Memory B cell (primary cell): ENCODE measurements around the gene PHF21A.
"Not testable (repeated sequence)": the region's sequence is repeated elsewhere in the genome, so short reads cannot be mapped to it uniquely, and the experiment has no call there.

Experiments
- ATAC-seq: fragments of 150-1000 bp; cut with Tn5 transposase; 2 replicates; pipeline ENCODE4 v1.10.0; 2021; ENCODE audit warnings: low read depth, mild to moderate bottlenecking, moderate library complexity
- DNase-seq, 2 donors: peaks; one replicate each; pipeline ENCODE4 v3.0.0; 2022; ENCODE audit warnings: low spot score in 2 of 2
- H3K27ac Mint-ChIP-seq: one replicate; pipeline ENCODE4 v1.8.0; 2022; ENCODE audit warnings: mild to moderate bottlenecking, moderate library complexity, mixed read lengths
- H3K27me3 Mint-ChIP-seq: one replicate; pipeline ENCODE4 v1.8.0; 2022; ENCODE audit warnings: mixed read lengths
- H3K36me3 Mint-ChIP-seq: one replicate; pipeline ENCODE4 v1.8.0; 2022; ENCODE audit warnings: mild to moderate bottlenecking, mixed read lengths
- H3K4me1 Mint-ChIP-seq: one replicate; pipeline ENCODE4 v1.8.0; 2022; ENCODE audit warnings: mixed read lengths
- H3K4me3 Mint-ChIP-seq: one replicate; pipeline ENCODE4 v1.8.0; 2022; ENCODE audit warnings: mild to moderate bottlenecking, moderate library complexity, mixed read lengths
- H3K9me3 Mint-ChIP-seq: one replicate; pipeline ENCODE4 v1.8.0; 2022; ENCODE audit warnings: mixed read lengths

The PHF21A gene

DNA sequence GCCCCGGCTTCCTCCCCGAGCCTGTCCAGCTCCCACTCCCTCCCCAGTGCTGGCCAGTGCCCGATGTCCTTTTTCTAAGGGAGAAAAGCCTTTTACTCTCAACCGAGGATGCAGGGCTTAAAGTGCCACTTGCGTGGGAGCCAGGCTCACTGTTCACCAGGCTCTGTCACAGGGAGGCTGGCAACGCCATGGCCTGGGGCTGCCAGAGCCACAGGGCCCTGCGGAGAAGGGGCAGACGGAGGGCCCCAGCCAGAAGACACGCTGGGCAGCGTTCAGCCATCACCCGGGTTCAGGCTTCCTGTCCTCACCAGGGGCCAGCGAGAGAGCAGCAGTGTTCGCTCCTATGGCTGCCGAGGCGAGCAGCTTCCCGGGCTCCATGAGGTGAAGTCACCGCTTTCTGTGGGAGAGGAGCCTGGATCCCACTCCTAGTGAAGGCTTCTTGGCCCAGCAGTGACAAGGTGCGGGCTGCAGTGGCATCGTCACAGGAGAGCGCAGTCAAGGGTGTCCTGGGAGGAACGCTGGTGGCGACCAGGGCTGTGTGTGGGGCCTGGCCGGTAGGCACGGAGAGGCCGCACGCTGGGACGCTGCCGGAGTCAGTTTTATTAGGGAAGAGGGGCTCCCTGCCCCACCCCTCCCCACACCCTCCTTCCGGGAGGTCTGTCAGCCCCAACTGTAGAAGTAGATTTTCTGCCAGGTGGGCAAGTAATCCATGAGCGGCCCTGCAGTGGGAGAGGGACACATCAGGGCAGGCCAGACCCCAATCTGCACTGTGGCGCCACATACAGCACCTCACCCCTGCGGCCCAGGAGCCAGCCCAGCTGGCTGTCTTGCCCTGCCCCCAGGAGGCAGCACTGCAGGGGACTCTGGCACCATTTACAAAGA lies 211.4 kb downstream of the PHF21A start:
- ATAC-seq (no peak), DNase-seq (no peak)
- no peak overlapping the region for H3K4me3 Mint-ChIP-seq
- H3K36me3 Mint-ChIP-seq: peaks cover 26% of the 10 kb centered on the region
- H3K9me3 Mint-ChIP-seq: no peaks in the 10 kb centered on the region
- H3K27ac Mint-ChIP-seq: no peak overlapping the region
- peaks cover 15% of the 10 kb centered on the region for H3K4me1 Mint-ChIP-seq
- H3K27me3 Mint-ChIP-seq: no peaks in the 10 kb centered on the region

DNA sequence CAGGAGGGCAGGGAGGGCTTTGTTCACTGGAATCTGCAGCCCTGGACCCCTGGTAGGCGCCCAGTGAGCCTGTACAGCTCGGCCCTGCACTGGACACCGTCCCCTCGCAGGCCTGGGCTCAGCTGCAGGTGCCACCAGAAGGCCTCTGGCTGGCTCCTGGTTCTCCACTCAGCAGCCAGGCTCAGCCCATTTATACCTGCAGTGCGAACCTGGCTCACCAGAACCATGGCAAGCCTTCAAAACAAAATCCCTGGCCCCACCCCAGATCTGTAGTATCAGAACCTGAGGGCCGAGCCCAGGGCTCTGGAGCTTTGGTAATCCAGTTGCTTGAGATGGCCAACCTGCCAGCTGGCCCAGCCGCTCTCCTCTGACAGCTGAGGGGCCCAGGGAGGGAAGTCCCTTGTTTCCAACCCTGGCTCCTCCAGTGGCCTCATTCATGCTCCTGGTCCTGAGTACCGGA lies 213.3 kb downstream of the PHF21A start:
- no peaks in the 10 kb centered on the region for H3K9me3 Mint-ChIP-seq
- ATAC-seq: no peak
- peaks cover 12% of the 10 kb centered on the region for H3K4me1 Mint-ChIP-seq
- H3K4me3 Mint-ChIP-seq: no peak overlapping the region
- DNase-seq: no peak
- no peaks in the 10 kb centered on the region for H3K27me3 Mint-ChIP-seq
- H3K27ac Mint-ChIP-seq: no peak overlapping the region
- peaks cover 19% of the 10 kb centered on the region for H3K36me3 Mint-ChIP-seq

DNA sequence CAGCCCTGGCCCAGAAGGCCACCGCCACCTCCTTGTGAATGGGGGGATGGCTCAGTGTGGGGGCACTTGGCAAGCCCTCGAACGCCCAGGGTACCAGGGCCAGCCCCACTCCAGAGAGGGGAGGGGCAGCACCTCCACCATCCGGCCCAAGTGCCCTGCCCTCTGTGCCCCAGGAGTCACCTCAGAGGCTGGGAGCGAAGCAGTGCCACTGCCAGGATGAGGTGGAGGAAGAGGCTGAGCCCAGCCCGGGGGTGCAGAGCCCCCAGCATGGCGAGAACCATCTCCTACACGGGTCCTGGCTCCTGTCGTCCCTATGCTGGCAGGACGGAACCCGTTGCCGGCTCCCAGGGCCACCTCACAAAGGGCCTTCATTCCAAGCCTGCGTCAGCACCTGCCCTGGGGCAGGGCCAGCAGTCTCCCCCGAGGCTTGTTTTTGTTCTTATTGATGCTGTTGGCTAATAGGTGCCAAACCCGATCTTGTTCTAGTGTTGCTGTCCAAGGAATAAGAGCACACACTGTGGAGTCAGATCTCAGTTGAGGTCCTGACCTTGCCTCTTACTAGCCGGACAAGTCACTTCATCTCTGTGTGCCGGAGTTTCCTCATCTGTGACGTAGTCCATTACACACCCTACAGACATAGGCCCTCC lies 214.2 kb downstream of the PHF21A start, which contains the start of gene FREY1:
Gene FREY1 (minus strand): TSS at position 307 of the 647 bp plus-strand sequence. CDS start 26 bp downstream, at position 281.
- peaks cover 12% of the 10 kb centered on the region for H3K4me1 Mint-ChIP-seq
- peak within 1 kb of the TSS; percentile 35 for H3K27ac Mint-ChIP-seq
- no peak within 1 kb of the TSS for H3K4me3 Mint-ChIP-seq
- ATAC-seq (no peak), DNase-seq (no peak)
- peaks cover 19% of the 10 kb centered on the region for H3K36me3 Mint-ChIP-seq
- no peaks in the 10 kb centered on the region for H3K27me3 Mint-ChIP-seq
- H3K9me3 Mint-ChIP-seq: no peaks in the 10 kb centered on the region

- Mint-ChIP-seq H3K27ac (no peak overlapping the region), H3K27me3 (no peaks in the 10 kb centered on the region), H3K36me3 (peaks cover 12% of the 10 kb centered on the region), H3K4me3 (no peak overlapping the region), H3K9me3 (no peaks in the 10 kb centered on the region), H3K4me1 (peaks cover 14% of the 10 kb centered on the region)
- DNase-seq (no peak), ATAC-seq (peak; percentile 23)
These were observed 215.1 kb downstream of the PHF21A start for GRCh38 chr11:45906096-45906682.

DNA sequence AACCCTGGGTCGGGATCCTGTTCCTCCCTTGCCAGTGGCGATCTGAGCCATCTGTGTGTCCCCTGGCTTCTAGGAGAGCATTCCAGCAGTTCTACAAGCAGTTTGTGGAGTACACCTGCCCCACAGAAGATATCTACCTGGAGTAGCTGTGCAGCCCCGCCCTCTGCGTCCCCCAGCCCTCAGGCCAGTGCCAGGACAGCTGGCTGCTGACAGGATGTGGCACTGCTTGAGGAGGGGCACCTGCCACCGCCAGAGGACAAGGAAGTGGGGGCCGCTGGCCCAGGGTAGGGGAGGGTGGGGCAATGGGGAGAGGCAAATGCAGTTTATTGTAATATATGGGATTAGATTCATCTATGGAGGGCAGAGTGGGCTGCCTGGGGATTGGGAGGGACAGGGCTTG lies 215.7 kb downstream of the PHF21A start:
- DNase-seq, H3K36me3 Mint-ChIP-seq, H3K27ac Mint-ChIP-seq, H3K27me3 Mint-ChIP-seq, H3K4me3 Mint-ChIP-seq, H3K9me3 Mint-ChIP-seq: not testable (repeated sequence)
- ATAC-seq: peak; percentile 23
- peaks cover 16% of the 10 kb centered on the region for H3K4me1 Mint-ChIP-seq

GRCh38 chr11:45905095-45905494 lies 216.2 kb downstream of the PHF21A start:
- Mint-ChIP-seq H3K9me3 (no peaks in the 10 kb centered on the region), H3K4me3 (no peak overlapping the region), H3K36me3 (peaks cover 6% of the 10 kb centered on the region), H3K4me1 (peaks cover 18% of the 10 kb centered on the region), H3K27ac (no peak overlapping the region), H3K27me3 (peaks cover 3% of the 10 kb centered on the region)
- DNase-seq (no peak), ATAC-seq (no peak)

GRCh38 chr11:45904309-45904915 lies 216.8 kb downstream of the PHF21A start:
- Mint-ChIP-seq H3K4me1 (peaks cover 18% of the 10 kb centered on the region), H3K9me3 (no peaks in the 10 kb centered on the region), H3K36me3 (peaks cover 2% of the 10 kb centered on the region), H3K27ac (peak overlapping the region; percentile 4), H3K4me3 (no peak overlapping the region), H3K27me3 (peaks cover 3% of the 10 kb centered on the region)
- no peak for DNase-seq
- no peak for ATAC-seq

DNA sequence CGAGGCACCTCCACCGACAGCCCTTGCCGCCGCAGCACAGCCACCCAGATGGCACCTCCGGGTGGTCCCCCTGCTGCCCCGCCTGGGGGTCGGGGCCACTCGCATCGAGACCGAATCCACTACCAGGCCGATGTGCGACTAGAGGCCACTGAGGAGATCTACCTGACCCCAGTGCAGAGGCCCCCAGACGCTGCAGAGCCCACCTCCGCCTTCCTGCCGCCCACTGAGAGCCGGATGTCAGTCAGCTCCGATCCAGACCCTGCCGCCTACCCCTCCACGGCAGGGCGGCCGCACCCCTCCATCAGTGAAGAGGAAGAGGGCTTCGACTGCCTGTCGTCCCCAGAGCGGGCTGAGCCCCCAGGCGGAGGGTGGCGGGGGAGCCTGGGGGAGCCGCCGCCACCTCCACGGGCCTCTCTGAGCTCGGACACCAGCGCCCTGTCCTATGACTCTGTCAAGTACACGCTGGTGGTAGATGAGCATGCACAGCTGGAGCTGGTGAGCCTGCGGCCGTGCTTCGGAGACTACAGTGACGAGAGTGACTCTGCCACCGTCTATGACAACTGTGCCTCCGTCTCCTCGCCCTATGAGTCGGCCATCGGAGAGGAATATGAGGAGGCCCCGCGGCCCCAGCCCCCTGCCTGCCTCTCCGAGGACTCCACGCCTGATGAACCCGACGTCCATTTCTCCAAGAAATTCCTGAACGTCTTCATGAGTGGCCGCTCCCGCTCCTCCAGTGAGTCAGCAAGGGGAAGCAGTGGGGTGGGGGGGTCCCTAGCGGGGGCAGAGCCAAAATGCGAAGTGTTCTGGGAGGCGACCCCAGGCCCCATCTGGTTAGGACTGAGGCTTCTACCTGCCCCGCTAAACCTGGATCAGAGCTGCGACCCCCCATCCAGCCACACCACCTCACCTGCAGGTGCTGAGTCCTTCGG lies 218.5 kb downstream of the PHF21A start:
- H3K27me3 Mint-ChIP-seq: peaks cover 6% of the 10 kb centered on the region
- peak overlapping the region; percentile 62 for H3K27ac Mint-ChIP-seq
- H3K9me3 Mint-ChIP-seq: no peaks in the 10 kb centered on the region
- no peaks in the 10 kb centered on the region for H3K36me3 Mint-ChIP-seq
- DNase-seq: no peak
- no peak for ATAC-seq
- peaks cover 14% of the 10 kb centered on the region for H3K4me1 Mint-ChIP-seq
- no peak overlapping the region for H3K4me3 Mint-ChIP-seq

DNA sequence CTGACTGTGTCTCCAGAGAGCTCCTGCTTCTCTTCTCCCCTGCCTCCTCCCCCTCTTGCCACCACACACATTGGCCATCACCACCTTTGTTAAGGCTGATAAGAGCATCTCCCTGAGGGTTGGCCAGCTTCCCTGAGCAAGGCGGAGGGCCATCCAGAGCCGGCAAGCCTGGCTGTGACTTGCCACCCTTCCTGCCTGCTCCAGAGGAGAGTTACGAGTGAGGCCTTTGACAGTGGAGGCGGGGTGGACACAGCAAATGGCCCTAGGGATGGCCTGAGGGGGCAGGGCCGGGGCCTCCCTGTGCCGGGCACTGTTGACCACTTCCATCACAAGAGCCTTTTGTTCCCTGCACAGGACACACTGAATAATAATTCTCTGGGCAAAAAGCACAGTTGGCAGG lies 219.6 kb downstream of the PHF21A start:
- Mint-ChIP-seq H3K27ac (no peak overlapping the region), H3K4me3 (no peak overlapping the region), H3K4me1 (peaks cover 11% of the 10 kb centered on the region), H3K9me3 (no peaks in the 10 kb centered on the region), H3K36me3 (no peaks in the 10 kb centered on the region), H3K27me3 (peaks cover 6% of the 10 kb centered on the region)
- no peak for ATAC-seq
- DNase-seq: no peak

- ATAC-seq (no peak), DNase-seq (no peak)
- H3K4me1 Mint-ChIP-seq: peaks cover 8% of the 10 kb centered on the region
- H3K4me3 Mint-ChIP-seq: peak overlapping the region; percentile 50
- peaks cover 6% of the 10 kb centered on the region for H3K27me3 Mint-ChIP-seq
- H3K9me3 Mint-ChIP-seq: no peaks in the 10 kb centered on the region
- H3K27ac Mint-ChIP-seq: no peak overlapping the region
- no peaks in the 10 kb centered on the region for H3K36me3 Mint-ChIP-seq
These were observed 220.2 kb downstream of the PHF21A start for GRCh38 chr11:45900916-45901617.

DNA sequence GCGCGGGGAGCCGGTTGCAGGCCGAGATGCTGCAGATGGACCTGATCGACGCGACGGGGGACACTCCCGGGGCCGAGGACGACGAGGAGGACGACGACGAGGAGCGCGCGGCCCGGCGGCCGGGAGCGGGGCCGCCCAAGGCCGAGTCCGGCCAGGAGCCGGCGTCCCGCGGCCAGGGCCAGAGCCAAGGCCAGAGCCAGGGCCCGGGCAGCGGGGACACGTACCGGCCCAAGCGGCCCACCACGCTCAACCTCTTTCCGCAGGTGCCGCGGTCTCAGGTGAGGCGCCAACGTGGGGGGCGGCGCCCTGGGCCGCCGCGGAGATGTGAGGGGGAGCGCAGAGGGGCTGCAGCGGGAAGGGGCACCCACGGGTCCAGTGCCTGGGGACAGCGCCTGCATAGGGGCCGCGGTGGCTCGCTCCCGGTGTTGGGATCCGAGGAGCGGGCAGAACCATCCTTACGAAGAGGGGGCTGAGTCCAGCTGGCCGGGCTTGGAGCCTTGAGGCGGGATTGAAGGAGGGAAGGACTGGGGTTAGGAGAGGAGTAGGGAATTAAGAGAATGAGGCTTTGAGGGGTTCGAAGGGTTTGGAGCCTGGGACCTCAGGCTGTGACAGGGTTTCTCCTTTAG lies 221.0 kb downstream of the PHF21A start:
- Mint-ChIP-seq H3K27ac (peak overlapping the region; percentile 92), H3K4me3 (peak overlapping the region; percentile 79)
- not testable (repeated sequence) for DNase-seq, ATAC-seq, H3K36me3 Mint-ChIP-seq, H3K27me3 Mint-ChIP-seq, H3K4me1 Mint-ChIP-seq, H3K9me3 Mint-ChIP-seq

DNA sequence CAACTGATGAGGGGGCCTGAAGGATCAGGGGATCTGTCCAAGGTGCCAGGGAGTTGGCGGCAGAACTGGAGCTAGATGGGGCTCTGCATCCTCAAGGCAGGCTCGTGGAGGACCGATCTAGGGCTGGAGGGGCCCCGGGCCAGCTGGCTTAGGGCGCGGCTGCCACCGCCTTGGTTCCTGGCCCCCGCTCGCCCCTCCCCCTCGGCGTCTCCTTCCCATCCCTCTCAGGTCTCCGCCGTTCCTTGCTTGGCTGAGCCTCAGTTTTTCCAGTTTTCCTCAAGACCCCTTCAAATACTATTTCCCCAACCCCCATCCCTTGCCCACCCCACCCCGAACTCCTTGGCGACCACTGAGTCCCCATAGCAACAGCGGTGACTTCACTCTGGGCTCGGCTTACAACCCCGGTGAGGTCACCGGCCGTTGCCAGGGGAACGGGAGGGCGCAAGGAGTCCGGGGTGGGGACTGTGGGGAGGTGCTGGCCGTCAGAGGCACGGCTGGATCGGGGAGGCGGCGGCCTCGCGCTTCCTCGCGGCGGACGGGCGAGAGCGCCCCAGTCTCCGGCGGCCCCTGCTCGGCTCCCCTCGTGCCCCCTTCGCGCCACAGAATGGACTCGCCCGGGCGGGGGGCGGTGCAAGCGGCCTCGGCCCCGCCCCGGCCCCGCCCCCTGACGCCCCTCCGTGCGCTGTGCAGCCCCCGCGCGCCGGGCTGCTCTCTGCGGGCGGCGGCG lies 221.6 kb downstream of the PHF21A start:
- H3K27ac Mint-ChIP-seq: peak overlapping the region; percentile 92
- H3K36me3 Mint-ChIP-seq: no peaks in the 10 kb centered on the region

More for the DNA sequence above, 221.6 kb downstream of the PHF21A start:
- peak overlapping the region; percentile 79 for H3K4me3 Mint-ChIP-seq
- H3K27me3 Mint-ChIP-seq: peaks cover 14% of the 10 kb centered on the region
- no peaks in the 10 kb centered on the region for H3K9me3 Mint-ChIP-seq
- H3K4me1 Mint-ChIP-seq: peaks cover 8% of the 10 kb centered on the region
- ATAC-seq (peak; percentile 87), DNase-seq (peak; percentile 75 to 77)
